Right hindlimb (tissue), 1 donor: ENCODE measurements around the gene VILL.
A peak's percentile ranks its signal among the peaks of the same experiment; 100 is the strongest.

ENCODE experiments used
- DNase-seq: peaks from one replicate; pipeline ENCODE4 v3.0.0-alpha.2; 2018

VILL gene

GRCh38 chr3:38002291-38002876 lies 11.8 kb downstream of the VILL start:
- DNase-seq = peak; percentile 18

DNA sequence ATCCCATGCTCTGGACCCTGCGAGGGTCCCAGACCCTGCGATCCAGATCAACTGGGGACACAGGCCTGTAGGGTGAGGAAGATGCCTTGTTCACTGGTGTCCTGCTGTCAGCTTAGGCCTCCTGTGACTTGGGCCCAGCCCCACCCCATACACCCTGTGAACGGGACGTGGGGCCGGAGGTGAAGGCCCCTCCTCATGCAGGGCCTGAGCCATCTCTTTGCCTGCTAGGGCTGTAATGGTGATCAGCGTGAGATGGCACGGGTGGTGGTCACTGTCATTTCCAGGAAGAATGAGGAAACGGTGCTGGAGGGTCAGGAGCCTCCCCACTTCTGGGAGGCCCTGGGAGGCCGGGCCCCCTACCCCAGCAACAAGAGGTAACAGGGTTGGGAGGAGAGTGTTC lies 12.4 kb downstream of the VILL start:
- no peak for DNase-seq

GRCh38 chr3:38003371-38003816 lies 12.8 kb downstream of the VILL start:
- peak; percentile 72 for DNase-seq

GRCh38 chr3:38003817-38004414 lies 13.3 kb downstream of the VILL start:
- no peak for DNase-seq

GRCh38 chr3:38004415-38005075 lies 14.0 kb downstream of the VILL start:
- DNase-seq = peak; percentile 73

GRCh38 chr3:38005076-38006020 lies 14.8 kb downstream of the VILL start:
- no peak for DNase-seq

DNA sequence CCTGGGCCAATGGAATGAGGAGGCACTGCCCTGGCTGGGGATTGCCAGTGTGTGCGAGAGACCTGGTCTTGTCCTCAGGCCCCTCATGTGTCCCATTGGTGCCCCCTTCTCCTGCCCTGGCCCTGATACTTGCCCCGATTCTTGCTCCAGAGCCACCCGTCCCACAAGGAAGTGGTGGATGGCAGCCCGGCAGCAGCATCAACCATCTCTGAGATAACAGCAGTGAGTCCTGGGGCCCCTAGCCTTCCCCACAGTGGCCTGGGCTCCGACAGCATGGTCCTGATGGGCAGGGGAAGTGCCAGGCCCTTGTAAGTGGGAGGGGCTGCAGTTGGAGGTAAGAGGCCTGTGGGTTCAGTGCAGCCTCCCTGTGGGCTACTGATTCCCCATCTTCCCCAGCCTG lies 15.4 kb downstream of the VILL start:
- DNase-seq = no peak

- no peak for DNase-seq
Measured at GRCh38 chr3:38006445-38006995, 15.9 kb downstream of the VILL start.

- DNase-seq = no peak
Measured at GRCh38 chr3:38007754-38008090, 17.1 kb downstream of the VILL start.

DNA sequence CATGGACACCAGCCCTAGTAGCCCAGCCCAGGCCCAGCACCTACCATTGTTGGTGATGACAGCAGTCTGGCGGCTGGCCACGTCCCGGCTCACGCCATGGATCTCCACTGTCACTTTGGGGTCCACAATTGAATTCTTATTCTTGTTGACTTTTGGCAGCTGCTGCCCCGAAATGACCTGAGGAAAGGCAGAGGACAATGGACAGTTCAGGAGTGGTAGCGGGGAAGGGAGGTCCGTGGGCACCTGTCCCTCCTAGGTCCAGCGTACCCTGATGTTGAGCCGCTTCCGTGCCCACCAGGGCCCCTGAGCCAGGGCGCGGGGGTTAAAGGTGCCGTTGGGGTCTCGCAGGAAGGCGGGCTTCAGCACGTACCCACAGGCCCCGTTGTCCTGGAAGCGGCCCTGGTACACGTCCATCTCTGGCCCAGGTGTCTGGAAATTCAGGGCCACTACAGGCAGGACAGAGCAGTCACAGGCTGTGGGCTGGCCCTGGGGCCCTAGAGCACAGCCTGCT lies 17.7 kb downstream of the VILL start:
- no peak for DNase-seq

GRCh38 chr3:38008971-38009580 lies 18.5 kb downstream of the VILL start:
- no peak for DNase-seq

DNA sequence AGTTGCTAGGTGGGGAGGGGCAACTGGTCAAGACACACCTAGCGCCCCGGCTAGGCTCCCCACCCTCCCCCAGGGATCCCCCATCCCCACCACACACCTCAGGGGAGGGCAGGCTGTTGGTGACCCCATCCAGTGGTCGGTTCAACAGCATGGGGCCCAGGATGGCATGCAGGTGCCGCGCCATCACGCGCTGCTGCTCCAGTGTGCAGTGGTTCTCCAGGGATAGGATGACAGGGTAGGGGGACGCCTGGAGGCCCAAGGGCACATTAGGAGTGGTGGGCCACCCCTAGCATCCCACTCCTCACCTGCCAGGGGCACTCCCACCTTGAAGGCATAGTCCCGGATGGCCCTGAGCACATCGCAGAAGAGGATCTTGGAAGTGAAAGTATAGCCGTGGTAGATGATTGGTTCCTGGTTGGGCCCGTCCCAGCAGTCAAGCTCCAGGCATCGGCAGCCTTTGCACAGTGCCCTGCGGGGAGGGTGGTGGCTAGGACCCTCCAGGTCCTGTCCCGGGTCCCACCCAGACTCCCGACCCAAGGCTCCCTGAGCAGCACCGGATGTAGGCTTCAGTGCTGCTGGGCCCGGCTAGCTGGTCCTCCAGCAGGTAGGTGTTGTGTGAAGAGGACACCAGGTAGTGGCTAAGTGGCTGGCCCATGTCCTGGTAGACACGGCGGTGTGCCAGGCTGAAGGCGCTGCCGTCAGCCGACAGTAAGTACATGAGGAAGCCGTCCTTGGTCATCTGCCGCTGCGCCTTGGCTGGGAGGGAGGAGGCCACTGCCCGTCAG lies 19.4 kb downstream of the VILL start:
- DNase-seq = no peak

DNA sequence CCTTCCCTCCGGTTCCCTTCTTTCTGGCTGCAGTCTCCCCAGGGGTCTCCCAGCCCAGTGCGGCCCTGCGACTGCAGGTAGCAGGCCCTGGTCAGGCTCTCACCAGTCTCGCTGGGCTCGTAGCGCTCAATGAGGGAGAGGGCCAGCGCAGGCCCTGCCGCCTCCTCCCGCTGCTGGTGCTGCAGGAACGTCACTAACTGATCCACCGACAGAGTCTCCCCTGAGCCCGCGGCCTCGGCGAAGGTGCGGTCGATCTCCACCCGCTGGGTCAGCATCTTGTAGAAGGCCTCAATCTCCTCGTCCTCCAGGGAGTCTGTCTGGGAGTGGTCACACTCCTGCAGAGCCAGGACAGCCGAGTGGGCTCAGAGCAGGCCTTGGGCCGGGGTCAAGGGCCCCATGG lies 20.5 kb downstream of the VILL start:
- no peak for DNase-seq

GRCh38 chr3:38015485-38015884 lies 24.9 kb downstream of the VILL start:
- DNase-seq = no peak

DNA sequence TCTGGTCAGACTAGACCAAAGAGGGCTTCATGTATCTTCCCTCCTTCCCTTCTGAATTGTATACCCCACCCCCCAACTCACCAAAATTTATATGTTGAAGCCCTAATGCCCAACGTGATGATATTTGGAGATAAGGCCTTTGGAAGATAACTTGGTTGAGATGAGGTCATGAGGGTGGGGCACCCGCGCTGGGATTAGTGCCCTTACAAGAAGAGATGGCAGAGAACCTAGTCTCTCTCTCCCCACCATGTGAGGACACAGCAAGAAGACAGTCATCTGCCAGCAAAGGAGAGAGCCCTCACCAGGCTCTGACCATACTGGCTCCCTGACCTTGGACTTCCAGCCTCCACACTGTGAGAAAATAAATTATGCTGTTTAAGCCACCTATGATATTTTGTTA lies 25.4 kb downstream of the VILL start:
- DNase-seq = no peak

GRCh38 chr3:38016410-38016809 lies 25.8 kb downstream of the VILL start:
- peak; percentile 14 for DNase-seq

- DNase-seq = no peak
Measured at GRCh38 chr3:38016847-38017444, 26.4 kb downstream of the VILL start.

- peak; percentile 19 for DNase-seq
Measured at GRCh38 chr3:38017445-38018295, 27.1 kb downstream of the VILL start.

DNA sequence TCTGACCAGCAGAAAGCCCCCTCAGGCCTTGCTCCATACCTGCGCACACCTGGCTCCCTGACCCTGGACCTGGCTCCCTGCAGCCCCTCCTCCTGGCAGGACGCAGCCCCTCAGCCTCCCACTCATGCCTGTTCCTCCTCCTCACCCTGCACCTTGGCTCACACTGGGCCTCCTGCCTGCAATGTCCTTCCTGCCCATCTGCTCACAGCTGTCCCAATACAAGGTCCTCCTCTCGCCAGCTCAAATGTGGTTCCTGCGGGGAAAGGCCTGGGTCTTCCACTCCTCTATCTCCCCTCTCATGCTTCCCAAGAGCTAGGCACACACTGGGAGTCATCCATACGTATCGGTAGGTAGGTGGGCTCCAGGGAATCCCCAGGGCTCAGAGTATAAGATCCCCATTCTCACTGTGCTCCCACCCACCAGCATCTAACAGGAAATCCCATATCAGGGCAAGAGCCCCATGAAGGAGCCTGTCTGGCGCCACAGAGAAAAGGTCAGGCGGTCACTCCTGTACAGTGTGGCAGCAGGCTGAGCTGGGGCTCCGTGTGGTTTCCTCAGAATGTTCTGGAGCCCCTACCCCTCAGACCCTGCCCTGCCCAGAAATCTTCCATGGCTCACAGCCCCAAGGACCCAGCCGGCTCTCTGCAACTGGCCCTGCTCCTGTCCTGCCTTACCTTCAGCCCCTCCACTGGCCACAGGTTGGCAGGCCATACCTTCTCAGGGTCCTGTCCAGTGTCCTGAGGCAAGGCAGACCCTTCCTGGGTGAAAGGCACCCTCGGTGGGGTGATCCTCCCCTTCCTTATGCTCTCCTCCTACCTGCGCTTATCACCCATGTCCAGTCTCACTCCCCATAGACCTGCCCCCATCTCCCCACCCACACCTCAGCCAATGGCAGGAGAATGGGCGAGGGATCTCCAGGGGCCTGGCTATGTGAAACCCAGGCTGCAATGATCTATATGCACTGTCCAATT lies 28.0 kb downstream of the VILL start:
- peak; percentile 22 for DNase-seq
